Karpas-422 (cell line): ENCODE measurements around the gene ANKRD63. TPM values are rescaled to one million over a fixed set of nuclear protein-coding genes. Genes with fewer than 3 reads are reported as not detected.

Experiments used
- DNase-seq: peaks from one replicate; pipeline ENCODE4 v3.0.0-alpha.2; 2015
- H2AFZ ChIP-seq: fragments of 200-600 bp; sonication (generic); 2 replicates; pipeline ENCODE4 v1.6.1; 2014; ENCODE audit warnings: antibody characterized with exemption, low read length, mixed read lengths
- H3K27ac ChIP-seq: fragments of 200-600 bp; sonication (generic); 2 replicates; pipeline ENCODE4 v1.5.1; 2014; ENCODE audit warnings: mild to moderate bottlenecking, low read length, moderate library complexity
- H3K27me3 ChIP-seq: fragments of 200-600 bp; sonication (generic); 2 replicates; pipeline ENCODE4 v1.6.1; 2014; ENCODE audit warnings: low read length, mixed read lengths
- H3K36me3 ChIP-seq: fragments of 200-600 bp; sonication (generic); 2 replicates; pipeline ENCODE4 v1.6.1; 2014; ENCODE audit warnings: low read length, mixed read lengths; ENCODE audit not compliant: insufficient read depth
- H3K4me1 ChIP-seq: fragments of 200-600 bp; sonication (generic); 2 replicates; pipeline ENCODE4 v1.6.1; 2014; ENCODE audit warnings: mild to moderate bottlenecking, low read length, mixed read lengths
- H3K4me2 ChIP-seq: fragments of 200-600 bp; sonication (generic); 2 replicates; pipeline ENCODE4 v1.6.1; 2014; ENCODE audit warnings: low read length, low read depth, mild to moderate bottlenecking; ENCODE audit not compliant: poor library complexity, severe bottlenecking
- H3K4me3 ChIP-seq: fragments of 200-600 bp; sonication (generic); 2 replicates; pipeline ENCODE4 v1.5.1; 2014; ENCODE audit warnings: mild to moderate bottlenecking, antibody characterized with exemption, low read length, mixed read lengths
- H3K79me2 ChIP-seq: fragments of 200-600 bp; sonication (generic); 2 replicates; pipeline ENCODE4 v1.6.1; 2014; ENCODE audit warnings: mild to moderate bottlenecking, low read length, mixed read lengths
- H3K9ac ChIP-seq: fragments of 200-600 bp; sonication (generic); 2 replicates; pipeline ENCODE4 v1.6.0; 2014; ENCODE audit warnings: low read length
- H3K9me2 ChIP-seq: fragments of 200-600 bp; sonication (generic), shearing (Covaris generic); replicated peaks from 2 replicates; pipeline ENCODE4 v1.6.0; 2014; ENCODE audit warnings: mild to moderate bottlenecking, low read length, moderate library complexity; ENCODE audit not compliant: insufficient read depth
- H3K9me3 ChIP-seq: fragments of 300-700, 200-600 bp; sonication (generic); 2 replicates; pipeline ENCODE4 v1.6.1; 2014; ENCODE audit warnings: low read length, mixed read lengths
- H4K20me1 ChIP-seq: fragments of 200-600 bp; sonication (generic); 2 replicates; pipeline ENCODE4 v1.6.1; 2014; ENCODE audit warnings: mild to moderate bottlenecking, antibody characterized with exemption, low read length, low read depth; ENCODE audit not compliant: insufficient read depth
- total RNA-seq: library from RNA; depleted of rRNA; stranded (reverse); fragments of >200 nt; shearing (Covaris generic); gene quantifications from 2 replicates; pipeline ENCODE4 v1.2.3, GENCODE V29; 2014; ENCODE audit warnings: low replicate concordance

Gene ANKRD63
- total RNA-seq, 1 experiment from 2014 or later: not detected

- DNase-seq: peak; percentile 80
- Histone ChIP-seq H3K9me3 (no peaks in the 10 kb centered on the region), H3K4me2 (peak overlapping the region; percentile 71), H3K36me3 (no peaks in the 10 kb centered on the region), H3K27me3 (no peaks in the 10 kb centered on the region), H2AFZ (no peak overlapping the region), H3K27ac (no peak overlapping the region), H3K4me1 (peaks cover 34% of the 10 kb centered on the region), H3K4me3 (peak overlapping the region; percentile 49), H3K79me2 (no peaks in the 10 kb centered on the region), H3K9me2 (no peaks in the 10 kb centered on the region), H4K20me1 (no peaks in the 10 kb centered on the region), H3K9ac (peak overlapping the region; percentile 35)
Measured at GRCh38 chr15:40277471-40277870, 5.4 kb downstream of the ANKRD63 start.

- Histone ChIP-seq H3K4me2 (peak overlapping the region; percentile 71), H3K9ac (peak overlapping the region; percentile 35), H3K27ac (no peak overlapping the region), H3K4me3 (peak overlapping the region; percentile 49), H2AFZ (no peak overlapping the region), H3K36me3 (no peaks in the 10 kb centered on the region), H4K20me1 (no peaks in the 10 kb centered on the region), H3K27me3 (no peaks in the 10 kb centered on the region), H3K79me2 (no peaks in the 10 kb centered on the region), H3K4me1 (peaks cover 34% of the 10 kb centered on the region), H3K9me3 (no peaks in the 10 kb centered on the region), H3K9me2 (no peaks in the 10 kb centered on the region)
- DNase-seq: peak; percentile 46
Measured at GRCh38 chr15:40276927-40277326, 5.9 kb downstream of the ANKRD63 start.

- Histone ChIP-seq H3K36me3 (no peaks in the 10 kb centered on the region), H4K20me1 (no peaks in the 10 kb centered on the region), H3K4me2 (no peak overlapping the region), H3K9ac (no peak overlapping the region), H3K27me3 (no peaks in the 10 kb centered on the region), H3K27ac (no peak overlapping the region), H3K9me2 (no peaks in the 10 kb centered on the region), H3K9me3 (no peaks in the 10 kb centered on the region), H3K4me1 (peaks cover 34% of the 10 kb centered on the region), H3K79me2 (no peaks in the 10 kb centered on the region), H2AFZ (no peak overlapping the region), H3K4me3 (no peak overlapping the region)
- DNase-seq: no peak
Measured at GRCh38 chr15:40275954-40276353, 6.9 kb downstream of the ANKRD63 start.

- Histone ChIP-seq H3K4me1 (peaks cover 34% of the 10 kb centered on the region), H2AFZ (no peak overlapping the region), H4K20me1 (no peaks in the 10 kb centered on the region), H3K9ac (no peak overlapping the region), H3K9me2 (no peaks in the 10 kb centered on the region), H3K36me3 (no peaks in the 10 kb centered on the region), H3K4me2 (no peak overlapping the region), H3K27ac (no peak overlapping the region), H3K9me3 (no peaks in the 10 kb centered on the region), H3K4me3 (no peak overlapping the region), H3K27me3 (no peaks in the 10 kb centered on the region), H3K79me2 (no peaks in the 10 kb centered on the region)
- DNase-seq: no peak
Measured at GRCh38 chr15:40275523-40275922, 7.3 kb downstream of the ANKRD63 start.

- H3K9ac ChIP-seq: no peak overlapping the region
- DNase-seq: peak; percentile 96
- no peak overlapping the region for H3K4me2 ChIP-seq
- no peak overlapping the region for H2AFZ ChIP-seq
- H3K9me2 ChIP-seq: no peaks in the 10 kb centered on the region
- H3K4me1 ChIP-seq: peaks cover 34% of the 10 kb centered on the region
- no peak overlapping the region for H3K27ac ChIP-seq
- no peaks in the 10 kb centered on the region for H3K9me3 ChIP-seq
- H3K4me3 ChIP-seq: no peak overlapping the region
- no peaks in the 10 kb centered on the region for H3K79me2 ChIP-seq
- no peaks in the 10 kb centered on the region for H4K20me1 ChIP-seq
- no peaks in the 10 kb centered on the region for H3K27me3 ChIP-seq
- no peaks in the 10 kb centered on the region for H3K36me3 ChIP-seq
Measured at GRCh38 chr15:40274350-40275274, 8.3 kb downstream of the ANKRD63 start.

- Histone ChIP-seq H3K9me3 (no peaks in the 10 kb centered on the region), H3K9me2 (no peaks in the 10 kb centered on the region), H3K79me2 (no peaks in the 10 kb centered on the region), H3K4me1 (peaks cover 25% of the 10 kb centered on the region), H4K20me1 (no peaks in the 10 kb centered on the region), H3K9ac (no peak overlapping the region), H2AFZ (no peak overlapping the region), H3K4me2 (no peak overlapping the region), H3K27ac (no peak overlapping the region), H3K27me3 (no peaks in the 10 kb centered on the region), H3K36me3 (no peaks in the 10 kb centered on the region), H3K4me3 (no peak overlapping the region)
- DNase-seq: peak; percentile 46
Measured at GRCh38 chr15:40273428-40273827, 9.4 kb downstream of the ANKRD63 start.

GRCh38 chr15:40272485-40273056 lies 10.3 kb downstream of the ANKRD63 start:
- H3K27ac ChIP-seq: no peak overlapping the region
- no peak overlapping the region for H2AFZ ChIP-seq
- H4K20me1 ChIP-seq: no peaks in the 10 kb centered on the region

DNA sequence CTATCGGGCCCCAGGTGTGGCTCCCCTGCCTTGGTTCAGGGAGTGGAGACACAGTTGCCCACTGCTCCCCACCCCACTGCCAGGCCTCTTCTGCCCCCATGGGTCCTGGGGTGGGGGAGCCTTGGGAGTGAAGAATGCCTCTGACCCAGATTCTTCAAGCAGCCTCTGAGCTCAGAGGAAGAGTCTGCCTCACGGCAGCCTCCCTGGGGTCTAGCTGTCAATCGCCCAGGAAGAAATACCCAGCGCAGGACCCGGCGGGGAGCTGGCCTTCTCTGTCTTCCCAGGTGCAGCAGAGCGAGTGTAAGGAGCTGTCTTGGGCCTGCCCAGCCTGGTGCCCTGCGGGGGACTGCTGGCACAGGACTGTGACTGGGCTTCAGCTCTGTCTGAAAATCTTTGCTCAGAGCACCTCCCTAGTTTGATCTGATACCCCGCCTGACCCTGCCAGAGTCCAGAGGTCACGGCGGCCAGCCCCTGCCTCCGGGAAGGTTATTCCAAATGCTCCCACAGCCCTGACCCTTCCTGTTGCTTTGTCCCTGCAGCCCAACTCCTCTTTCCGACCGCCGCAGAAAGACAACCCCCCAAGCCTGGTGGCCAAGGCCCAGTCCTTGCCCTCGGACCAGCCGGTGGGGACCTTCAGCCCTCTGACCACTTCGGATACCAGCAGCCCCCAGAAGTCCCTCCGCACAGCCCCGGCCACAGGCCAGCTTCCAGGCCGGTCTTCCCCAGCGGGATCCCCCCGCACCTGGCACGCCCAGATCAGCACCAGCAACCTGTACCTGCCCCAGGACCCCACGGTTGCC lies 11.0 kb downstream of the ANKRD63 start:
- Histone ChIP-seq H2AFZ (no peak overlapping the region), H3K9ac (no peak overlapping the region), H3K36me3 (no peaks in the 10 kb centered on the region), H3K9me3 (no peaks in the 10 kb centered on the region), H3K4me2 (no peak overlapping the region), H3K27me3 (no peaks in the 10 kb centered on the region), H3K27ac (no peak overlapping the region), H3K79me2 (no peaks in the 10 kb centered on the region), H4K20me1 (no peaks in the 10 kb centered on the region), H3K4me1 (peaks cover 9% of the 10 kb centered on the region), H3K9me2 (no peaks in the 10 kb centered on the region), H3K4me3 (no peak overlapping the region)
- no peak for DNase-seq

More at GRCh38 chr15:40272485-40273056, 10.3 kb downstream of the ANKRD63 start:
- H3K9ac ChIP-seq: no peak overlapping the region
- no peak overlapping the region for H3K4me2 ChIP-seq
- no peak overlapping the region for H3K4me3 ChIP-seq
- peaks cover 16% of the 10 kb centered on the region for H3K4me1 ChIP-seq
- H3K27me3 ChIP-seq: no peaks in the 10 kb centered on the region
- H3K36me3 ChIP-seq: no peaks in the 10 kb centered on the region
- H3K79me2 ChIP-seq: no peaks in the 10 kb centered on the region
- DNase-seq: peak; percentile 60
- no peaks in the 10 kb centered on the region for H3K9me2 ChIP-seq
- no peaks in the 10 kb centered on the region for H3K9me3 ChIP-seq
